ENCODE results near the gene P2RY8. TPM values are rescaled to one million over a fixed set of nuclear protein-coding genes. Genes with fewer than 3 reads are reported as not detected.
"Not testable (repeated sequence)": the region's sequence is repeated elsewhere in the genome, so short reads cannot be mapped to it uniquely, and the experiment has no call there.

The P2RY8 gene
- total RNA-seq, 1 experiment from 2014 or later = 0.37 TPM

DNA sequence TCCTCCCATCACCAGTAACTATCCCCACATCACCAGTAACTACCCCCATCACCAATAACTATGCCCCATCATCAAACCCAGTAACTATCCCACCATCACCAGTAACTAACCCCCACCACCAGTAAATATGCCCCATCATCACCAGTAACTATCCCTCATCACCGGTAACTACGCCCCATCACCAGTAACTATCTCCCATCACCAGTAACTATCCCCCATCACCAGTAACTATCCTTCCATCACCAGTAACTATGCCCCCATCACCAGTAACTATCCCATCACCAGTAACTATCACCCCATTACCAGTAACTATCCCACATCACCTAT lies 87.2 kb downstream of the P2RY8 start (continued):
- no peak for TF ChIP-seq CTCF (IDR thresholded peaks at IDR 0.05)
- no peak for TF ChIP-seq TP53 (CRISPR knock-in tag; IDR thresholded peaks at IDR 0.05)
- no peak for TF ChIP-seq ZNF138 (CRISPR knock-in tag; conservative IDR thresholded peaks at IDR 0.05)
- TF ChIP-seq FOXJ3 (CRISPR knock-in tag; IDR thresholded peaks at IDR 0.05; ENCODE audit: borderline replicate concordance) = no peak
- TF ChIP-seq NFE2L1 (CRISPR knock-in tag; IDR thresholded peaks at IDR 0.05) = no peak
- TF ChIP-seq, protein P1, sequence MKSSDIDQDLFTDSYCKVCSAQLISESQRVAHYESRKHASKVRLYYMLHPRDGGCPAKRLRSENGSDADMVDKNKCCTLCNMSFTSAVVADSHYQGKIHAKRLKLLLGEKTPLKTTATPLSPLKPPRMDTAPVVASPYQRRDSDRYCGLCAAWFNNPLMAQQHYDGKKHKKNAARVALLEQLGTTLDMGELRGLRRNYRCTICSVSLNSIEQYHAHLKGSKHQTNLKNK (CRISPR knock-in tag; IDR thresholded peaks at IDR 0.05) = no peak
- no peak for TF ChIP-seq TEAD1 (CRISPR knock-in tag; IDR thresholded peaks at IDR 0.05)
- no peak for TF ChIP-seq ETV6 (CRISPR knock-in tag; IDR thresholded peaks at IDR 0.05)
- TF ChIP-seq E2F4 (CRISPR knock-in tag; IDR thresholded peaks at IDR 0.05; ENCODE audit: borderline replicate concordance, low read depth) = no peak
- no peak for TF ChIP-seq AFF4 (CRISPR knock-in tag; IDR thresholded peaks at IDR 0.05; ENCODE audit: borderline replicate concordance)

DNA sequence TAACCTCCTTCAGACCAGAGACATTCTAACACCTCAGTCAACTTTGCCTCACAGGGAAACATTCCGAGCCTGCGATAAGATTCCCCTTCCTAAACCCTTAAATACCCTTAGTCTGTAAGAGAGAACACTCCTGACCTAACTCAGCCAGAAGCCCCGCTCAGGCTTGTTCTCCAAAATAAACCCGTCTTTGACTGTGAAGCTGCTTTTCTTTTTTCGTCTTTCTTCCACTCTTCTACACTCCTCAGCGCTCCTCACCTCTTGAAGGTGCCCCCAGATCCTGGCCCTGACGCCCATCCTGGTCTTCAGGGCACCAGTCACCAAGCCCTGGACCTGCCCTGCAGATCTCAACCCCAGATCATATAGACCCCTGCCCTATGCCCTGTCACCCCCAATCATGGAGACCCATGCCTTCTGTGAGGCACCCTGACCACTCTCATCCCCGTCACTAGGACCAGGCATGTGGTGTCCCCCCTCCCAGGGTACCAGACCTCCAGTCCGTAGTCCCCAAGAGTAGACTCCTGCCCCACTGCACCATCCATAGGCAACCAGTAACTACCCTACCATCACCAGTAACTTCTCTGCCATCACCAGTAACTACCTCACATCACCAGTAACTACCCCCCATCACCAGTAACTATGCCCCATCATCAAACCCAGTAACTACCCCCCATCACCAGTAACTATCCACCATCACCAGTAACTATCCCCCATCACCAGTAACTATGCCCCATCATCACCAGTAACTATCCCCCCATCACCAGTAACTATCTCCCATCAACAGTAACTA lies 87.8 kb downstream of the P2RY8 start:
- no peak for TF ChIP-seq E2F1 (CRISPR knock-in tag; IDR thresholded peaks at IDR 0.05)
- no peak for TF ChIP-seq CREM (CRISPR knock-in tag; IDR thresholded peaks at IDR 0.05)
- Mint-ChIP-seq H3K36me3 (peaks cover 58% of the 10 kb centered on the region), H3K4me3 (no peak overlapping the region), H3K27ac (no peak overlapping the region), H3K27me3 (ENCODE audit: low read depth) (no peaks in the 10 kb centered on the region), H3K9me3 (peaks cover 44% of the 10 kb centered on the region), H3K4me1 (no peaks in the 10 kb centered on the region)
- DNase-seq (ENCODE audit: low spot score) = no peak
- POLR2A ChIA-PET = no interaction called here
- CTCF ChIA-PET = no interaction called here
- ATAC-seq = no peak

GRCh38 chrX:1448573-1449001 lies 88.4 kb downstream of the P2RY8 start:
- H3K4me1 Mint-ChIP-seq; H3K4me3 Mint-ChIP-seq; POLR2A ChIA-PET; DNase-seq (ENCODE audit: low spot score); ATAC-seq; H3K27me3 Mint-ChIP-seq (ENCODE audit: low read depth); H3K27ac Mint-ChIP-seq; CTCF ChIA-PET: not testable (repeated sequence)
- peaks cover 49% of the 10 kb centered on the region for H3K9me3 Mint-ChIP-seq
- H3K36me3 Mint-ChIP-seq = peaks cover 65% of the 10 kb centered on the region

- Mint-ChIP-seq H3K9me3 (peaks cover 51% of the 10 kb centered on the region), H3K36me3 (peaks cover 68% of the 10 kb centered on the region)
- H3K27me3 Mint-ChIP-seq (ENCODE audit: low read depth); H3K27ac Mint-ChIP-seq; DNase-seq (ENCODE audit: low spot score); H3K4me1 Mint-ChIP-seq; H3K4me3 Mint-ChIP-seq; CTCF ChIA-PET; POLR2A ChIA-PET; ATAC-seq: not testable (repeated sequence)
Measured at GRCh38 chrX:1447969-1448572, 88.9 kb downstream of the P2RY8 start.
